Neuronal stem cell (in vitro differentiated cells): ENCODE results near the gene PSPC1.

Experiments used
- DNase-seq: peaks from one replicate; pipeline ENCODE4 v3.0.0-alpha.2; 2013; ENCODE audit warnings: low spot score
- H2AFZ ChIP-seq: one replicate; pipeline ENCODE4 v1.6.1; 2013; ENCODE audit warnings: mild to moderate bottlenecking, low read length, inconsistent platforms
- H2AK5ac ChIP-seq: 2 replicates; pipeline ENCODE4 v1.6.1; 2013; ENCODE audit warnings: low read depth, mild to moderate bottlenecking, inconsistent platforms, low read length, moderate library complexity, mixed read lengths
- H2BK120ac ChIP-seq: 2 replicates; pipeline ENCODE4 v1.6.1; 2013; ENCODE audit warnings: low read depth, mild to moderate bottlenecking, inconsistent platforms, low read length, moderate library complexity, mixed read lengths
- H2BK12ac ChIP-seq: one replicate; pipeline ENCODE4 v1.6.1; 2013; ENCODE audit warnings: low read length, inconsistent platforms
- H2BK15ac ChIP-seq: 2 replicates; pipeline ENCODE4 v1.6.1; 2013; ENCODE audit warnings: mild to moderate bottlenecking, low read length, inconsistent platforms, mixed read lengths
- H2BK5ac ChIP-seq: one replicate; pipeline ENCODE4 v1.6.1; 2013; ENCODE audit warnings: inconsistent platforms, mild to moderate bottlenecking, low read length, moderate library complexity
- H3K14ac ChIP-seq: one replicate; pipeline ENCODE4 v1.6.1; 2013; ENCODE audit warnings: low read length, inconsistent platforms
- H3K18ac ChIP-seq: 2 replicates; pipeline ENCODE4 v1.6.1; 2013; ENCODE audit warnings: low read length, inconsistent platforms
- H3K23ac ChIP-seq: 2 replicates; pipeline ENCODE4 v1.6.1; 2013; ENCODE audit warnings: low read depth, mild to moderate bottlenecking, mixed read lengths, low read length, inconsistent platforms; ENCODE audit not compliant: poor library complexity
- H3K27ac ChIP-seq: replicated peaks from 3 replicates; pipeline ENCODE4 v1.5.1; 2013; ENCODE audit warnings: low read length, inconsistent platforms
- H3K27me3 ChIP-seq, 3 experiments: 2 replicates each; pipeline ENCODE4 v1.6.1; 2013; ENCODE audit warnings: low read length in 3 of 3, mild to moderate bottlenecking in 2 of 3, inconsistent platforms in 1 of 3, low read depth in 1 of 3, mixed read lengths in 1 of 3, moderate library complexity in 1 of 3; ENCODE audit not compliant: control insufficient read depth in 3 of 3, insufficient read depth in 3 of 3
- H3K36me3 ChIP-seq, 2 donors: replicated peaks in 1 of 2; 2 replicates each; pipeline ENCODE4 v1.6.1; 2013; ENCODE audit warnings: low read length in 2 of 2; ENCODE audit not compliant: control insufficient read depth in 2 of 2, insufficient read depth in 2 of 2
- H3K4ac ChIP-seq: 2 replicates; pipeline ENCODE4 v1.6.1; 2013; ENCODE audit warnings: inconsistent platforms, mild to moderate bottlenecking, low read length, moderate library complexity
- H3K4me1 ChIP-seq, 2 donors: 1 replicate in 1 of 2; 2 replicates in 1 of 2; pipeline ENCODE4 v1.6.1; 2013; ENCODE audit warnings: low read length in 2 of 2, low read depth in 1 of 2; ENCODE audit not compliant: control insufficient read depth in 2 of 2, insufficient read depth in 1 of 2
- H3K4me2 ChIP-seq: one replicate; pipeline ENCODE4 v1.6.1; 2013; ENCODE audit warnings: mild to moderate bottlenecking, low read length, inconsistent platforms; ENCODE audit not compliant: insufficient read depth, poor library complexity, severe bottlenecking
- H3K4me3 ChIP-seq, 2 donors: 2 replicates each; pipeline ENCODE4 v1.5.1; 2013; ENCODE audit warnings: low read length in 2 of 2, mild to moderate bottlenecking in 2 of 2, inconsistent platforms in 1 of 2, moderate library complexity in 1 of 2
- H3K79me1 ChIP-seq: one replicate; pipeline ENCODE4 v1.6.1; 2013; ENCODE audit warnings: low read depth, mild to moderate bottlenecking, inconsistent platforms, low read length, moderate library complexity
- H3K9ac ChIP-seq: one replicate; pipeline ENCODE4 v1.6.1; 2013; ENCODE audit warnings: mild to moderate bottlenecking, low read depth, low read length, inconsistent platforms; ENCODE audit not compliant: poor library complexity
- H3K9me3 ChIP-seq, 2 donors: replicated peaks in 1 of 2; 2 replicates each; pipeline versions ENCODE3 to v1.6.1; 2013; ENCODE audit warnings: low read length in 2 of 2, mild to moderate bottlenecking in 2 of 2, inconsistent platforms in 1 of 2, low read depth in 1 of 2, mixed read lengths in 1 of 2, moderate library complexity in 1 of 2; ENCODE audit not compliant: control insufficient read depth in 2 of 2, insufficient read depth in 1 of 2
- H4K8ac ChIP-seq: one replicate; pipeline ENCODE4 v1.6.1; 2013; ENCODE audit warnings: low read depth, mild to moderate bottlenecking, inconsistent platforms, low read length, moderate library complexity
- H4K91ac ChIP-seq: one replicate; pipeline ENCODE4 v1.6.1; 2013; ENCODE audit warnings: low read length, low read depth, mild to moderate bottlenecking, inconsistent platforms; ENCODE audit not compliant: poor library complexity
- WGBS, 2 donors: extraction: QIAGEN DNeasy Blood & Tissue Kit; methylation state at CpG; one replicate each; pipeline ENCODE4 v1.1.7; 2013; ENCODE audit warnings: missing lambda C conversion rate in 2 of 2, mixed read lengths in 1 of 2; ENCODE audit not compliant: insufficient read length in 2 of 2, insufficient replicate concordance in 1 of 2; ENCODE audit errors: extremely low coverage in 2 of 2; 5-methylcytosine and 5-hydroxymethylcytosine counted together

Gene PSPC1

GRCh38 chr13:19764237-19764636, 18.5 kb downstream of the PSPC1 start:
- Histone ChIP-seq H3K36me3 (peaks cover 6 to 98% of the 10 kb centered on the region in 2 donors), H3K23ac (no peak overlapping the region), H3K4me2 (no peak overlapping the region), H3K9ac (no peak overlapping the region), H4K91ac (no peak overlapping the region), H3K27me3 (no peaks in the 10 kb centered on the region), H2BK15ac (no peak overlapping the region), H3K4me3 (no peak overlapping the region), H3K9me3 (peaks cover 0 to 7% of the 10 kb centered on the region in 2 donors), H3K18ac (no peak overlapping the region), H3K4ac (no peak overlapping the region), H2AFZ (no peak overlapping the region), H2AK5ac (no peak overlapping the region), H2BK120ac (no peak overlapping the region), H4K8ac (no peak overlapping the region), H3K79me1 (peaks cover 4% of the 10 kb centered on the region), H3K27ac (no peak overlapping the region), H3K4me1 (no peaks in the 10 kb centered on the region), H2BK12ac (no peak overlapping the region), H2BK5ac (no peak overlapping the region), H3K14ac (no peak overlapping the region)
- DNase-seq: no peak
- WGBS, 2 donors: no CpG with 5 or more reads among the region's 2 CpGs

DNA sequence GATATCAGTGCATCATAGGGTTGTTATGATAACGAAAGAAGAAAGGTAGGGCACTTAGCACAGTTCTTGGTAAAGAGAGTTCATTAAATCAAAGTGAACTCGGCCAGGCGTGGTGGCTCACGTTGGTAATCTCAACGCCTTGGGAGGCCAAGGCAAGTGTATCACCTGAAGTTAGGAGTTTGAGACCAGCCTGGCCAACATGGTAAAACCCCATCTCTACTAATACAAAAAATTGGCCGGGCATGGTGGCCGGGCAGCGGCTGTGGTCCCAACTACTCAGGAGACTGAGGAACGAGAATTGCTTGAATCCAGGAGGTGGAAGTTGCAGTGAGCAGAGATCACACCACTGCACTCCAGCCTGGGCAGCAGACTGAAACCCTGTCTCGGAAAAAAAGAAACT, 19.1 kb downstream of the PSPC1 start:
- Histone ChIP-seq H2AFZ (no peak overlapping the region), H4K8ac (no peak overlapping the region), H3K27ac (no peak overlapping the region), H3K4me1 (no peaks in the 10 kb centered on the region), H3K4ac (no peak overlapping the region), H2BK5ac (no peak overlapping the region), H3K4me3 (no peak overlapping the region), H3K36me3 (peaks cover 7 to 98% of the 10 kb centered on the region in 2 donors), H2AK5ac (no peak overlapping the region), H3K4me2 (no peak overlapping the region), H3K79me1 (peaks cover 4% of the 10 kb centered on the region), H3K9me3 (peaks cover 0 to 11% of the 10 kb centered on the region in 2 donors), H3K18ac (no peak overlapping the region), H4K91ac (no peak overlapping the region), H2BK15ac (no peak overlapping the region), H2BK12ac (no peak overlapping the region), H3K9ac (no peak overlapping the region), H3K14ac (no peak overlapping the region), H3K27me3 (no peaks in the 10 kb centered on the region), H3K23ac (no peak overlapping the region), H2BK120ac (no peak overlapping the region)
- no CpG with 5 or more reads among the region's 10 CpGs for WGBS, 2 donors
- no peak for DNase-seq

DNA sequence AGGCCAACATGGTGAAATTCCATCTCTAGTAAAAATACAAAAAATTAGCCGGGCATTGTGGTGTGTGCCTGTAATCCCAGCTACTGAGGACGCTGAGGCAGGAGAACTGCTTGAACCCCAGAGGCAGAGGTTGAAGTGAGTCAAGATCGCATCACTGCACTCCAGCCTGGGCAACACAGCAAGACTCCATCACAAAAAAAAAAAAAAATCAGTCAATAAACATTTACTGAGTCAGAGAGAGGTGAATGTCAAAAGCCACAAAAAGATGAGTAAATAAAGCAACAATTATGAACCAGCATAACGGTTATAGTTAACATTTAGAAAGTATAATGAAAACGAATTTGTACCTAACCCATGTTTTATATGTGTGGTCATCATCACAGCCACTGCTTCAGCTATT, 23.1 kb downstream of the PSPC1 start:
- Histone ChIP-seq H3K27me3 (no peaks in the 10 kb centered on the region), H3K9me3 (peaks cover 0 to 4% of the 10 kb centered on the region in 2 donors), H4K91ac (no peak overlapping the region), H3K4ac (no peak overlapping the region), H2BK15ac (no peak overlapping the region), H3K79me1 (peaks cover 2% of the 10 kb centered on the region), H2BK120ac (no peak overlapping the region), H3K36me3 (peaks cover 10 to 96% of the 10 kb centered on the region in 2 donors), H2AK5ac (no peak overlapping the region), H2BK5ac (no peak overlapping the region), H3K27ac (no peak overlapping the region), H2BK12ac (no peak overlapping the region), H2AFZ (no peak overlapping the region), H3K14ac (no peak overlapping the region), H3K23ac (no peak overlapping the region), H3K4me3 (no peak overlapping the region), H3K18ac (no peak overlapping the region), H3K9ac (no peak overlapping the region), H4K8ac (no peak overlapping the region), H3K4me2 (no peak overlapping the region), H3K4me1 (no peaks in the 10 kb centered on the region)
- no peak for DNase-seq
- no CpG with 5 or more reads among the region's 5 CpGs for WGBS, 2 donors

- Histone ChIP-seq H4K8ac (no peak overlapping the region), H3K27me3 (no peaks in the 10 kb centered on the region), H3K4me1 (peaks cover 0 to 8% of the 10 kb centered on the region in 2 donors), H3K18ac (no peak overlapping the region), H4K91ac (no peak overlapping the region), H3K27ac (no peak overlapping the region), H3K4me2 (no peak overlapping the region), H2AFZ (no peak overlapping the region), H3K4me3 (no peak overlapping the region), H3K9ac (no peak overlapping the region), H2BK5ac (no peak overlapping the region), H2BK120ac (no peak overlapping the region), H2BK12ac (no peak overlapping the region), H2AK5ac (no peak overlapping the region), H3K79me1 (peaks cover 4% of the 10 kb centered on the region), H3K14ac (no peak overlapping the region), H3K36me3 (peaks cover 2 to 93% of the 10 kb centered on the region in 2 donors), H2BK15ac (no peak overlapping the region), H3K23ac (no peak overlapping the region), H3K4ac (no peak overlapping the region), H3K9me3 (peaks cover 0 to 5% of the 10 kb centered on the region in 2 donors)
- no CpG with 5 or more reads among the region's 5 CpGs for WGBS, 2 donors
- DNase-seq: no peak
Observed at GRCh38 chr13:19742643-19743042, 40.1 kb downstream of the PSPC1 start.
